Ectodermal cell (in vitro differentiated cells): ENCODE measurements around the gene GHRH.

Source experiments
- H3K27ac ChIP-seq: 2 replicates; pipeline ENCODE4 v1.7.0; 2013; ENCODE audit warnings: mild to moderate bottlenecking, low read depth, low read length; ENCODE audit not compliant: insufficient read depth, poor library complexity, severe bottlenecking
- H3K27me3 ChIP-seq: 2 replicates; pipeline ENCODE4 v1.7.0; 2013; ENCODE audit warnings: mild to moderate bottlenecking, low read length; ENCODE audit not compliant: insufficient read depth, control insufficient read depth, poor library complexity, severe bottlenecking
- H3K36me3 ChIP-seq: one replicate; pipeline ENCODE4 v1.7.0; 2013; ENCODE audit warnings: low read length; ENCODE audit not compliant: control insufficient read depth, insufficient read depth
- H3K4me1 ChIP-seq: one replicate; pipeline ENCODE4 v1.7.0; 2013; ENCODE audit warnings: low read length; ENCODE audit not compliant: control insufficient read depth, insufficient read depth
- H3K4me3 ChIP-seq: 2 replicates; pipeline ENCODE4 v1.7.0; 2013; ENCODE audit warnings: low read depth, low read length, control low read depth; ENCODE audit not compliant: insufficient read depth
- H3K9me3 ChIP-seq: 2 replicates; pipeline ENCODE4 v1.7.0; 2013; ENCODE audit warnings: mild to moderate bottlenecking, low read length, moderate library complexity; ENCODE audit not compliant: control insufficient read depth
- WGBS, 2 experiments: methylation state at CpG; one replicate each; pipeline ENCODE4 v1.1.7; 2013; ENCODE audit warnings: missing lambda C conversion rate in 2 of 2; 5-methylcytosine and 5-hydroxymethylcytosine counted together

Gene GHRH

GRCh38 chr20:37301120-37301519 lies 39.5 kb upstream of the GHRH start:
- WGBS, 2 experiments: 94 to 95% methylated on average over 9 of the region's 9 CpGs
- Histone ChIP-seq H3K27ac (no peak overlapping the region), H3K36me3 (peaks cover 13% of the 10 kb centered on the region), H3K9me3 (no peaks in the 10 kb centered on the region), H3K27me3 (no peaks in the 10 kb centered on the region), H3K4me1 (no peaks in the 10 kb centered on the region), H3K4me3 (no peak overlapping the region)

- Histone ChIP-seq H3K4me1 (no peaks in the 10 kb centered on the region), H3K36me3 (peaks cover 13% of the 10 kb centered on the region), H3K27me3 (no peaks in the 10 kb centered on the region), H3K4me3 (no peak overlapping the region), H3K9me3 (no peaks in the 10 kb centered on the region), H3K27ac (peak overlapping the region; percentile 51)
- 89 to 95% methylated on average over 6 of the region's 6 CpGs for WGBS, 2 experiments
These were observed 38.3 kb upstream of the GHRH start for GRCh38 chr20:37299718-37300528.

GRCh38 chr20:37298190-37298939 lies 36.8 kb upstream of the GHRH start:
- 94 to 95% methylated on average over 5 to 6 of the region's 6 CpGs for WGBS, 2 experiments
- Histone ChIP-seq H3K36me3 (peaks cover 13% of the 10 kb centered on the region), H3K27ac (no peak overlapping the region), H3K4me1 (no peaks in the 10 kb centered on the region), H3K4me3 (no peak overlapping the region), H3K27me3 (no peaks in the 10 kb centered on the region), H3K9me3 (no peaks in the 10 kb centered on the region)

GRCh38 chr20:37297066-37297736 lies 35.6 kb upstream of the GHRH start:
- Histone ChIP-seq H3K27ac (no peak overlapping the region), H3K4me1 (no peaks in the 10 kb centered on the region), H3K36me3 (peaks cover 19% of the 10 kb centered on the region)

GRCh38 chr20:37296371-37296770 lies 34.8 kb upstream of the GHRH start:
- H3K4me1 ChIP-seq: no peaks in the 10 kb centered on the region
- H3K36me3 ChIP-seq: peaks cover 14% of the 10 kb centered on the region
- H3K27me3 ChIP-seq: no peaks in the 10 kb centered on the region
- no peaks in the 10 kb centered on the region for H3K9me3 ChIP-seq
- H3K27ac ChIP-seq: no peak overlapping the region
- 93 to 96% methylated on average over 2 of the region's 2 CpGs for WGBS, 2 experiments
- H3K4me3 ChIP-seq: no peak overlapping the region

More at GRCh38 chr20:37297066-37297736, 35.6 kb upstream of the GHRH start:
- WGBS, 2 experiments: 95 to 98% methylated on average over 13 of the region's 13 CpGs
- Histone ChIP-seq H3K9me3 (no peaks in the 10 kb centered on the region), H3K27me3 (no peaks in the 10 kb centered on the region), H3K4me3 (no peak overlapping the region)

- H3K27ac ChIP-seq: no peak overlapping the region
- H3K36me3 ChIP-seq: peaks cover 11% of the 10 kb centered on the region
- WGBS, 2 experiments: 61 to 65% methylated on average over 7 of the region's 7 CpGs
- H3K4me1 ChIP-seq: no peaks in the 10 kb centered on the region
- H3K27me3 ChIP-seq: no peaks in the 10 kb centered on the region
- H3K9me3 ChIP-seq: no peaks in the 10 kb centered on the region
- H3K4me3 ChIP-seq: no peak overlapping the region
These were observed 34.0 kb upstream of the GHRH start for GRCh38 chr20:37295595-37295994.

- Histone ChIP-seq H3K27me3 (no peaks in the 10 kb centered on the region), H3K4me1 (no peaks in the 10 kb centered on the region), H3K9me3 (no peaks in the 10 kb centered on the region), H3K4me3 (no peak overlapping the region), H3K27ac (no peak overlapping the region), H3K36me3 (peaks cover 11% of the 10 kb centered on the region)
- 61 to 81% methylated on average over 3 of the region's 3 CpGs for WGBS, 2 experiments
These were observed 33.4 kb upstream of the GHRH start for GRCh38 chr20:37295001-37295400.

- Histone ChIP-seq H3K4me3 (no peak overlapping the region), H3K4me1 (no peaks in the 10 kb centered on the region), H3K27ac (no peak overlapping the region), H3K27me3 (no peaks in the 10 kb centered on the region), H3K9me3 (no peaks in the 10 kb centered on the region), H3K36me3 (peaks cover 11% of the 10 kb centered on the region)
- WGBS, 2 experiments: 94 to 98% methylated on average over 5 to 6 of the region's 6 CpGs
These were observed 32.8 kb upstream of the GHRH start for GRCh38 chr20:37294262-37294981.

- H3K9me3 ChIP-seq: no peaks in the 10 kb centered on the region
- no peaks in the 10 kb centered on the region for H3K4me1 ChIP-seq
- WGBS, 2 experiments: 95 to 96% methylated on average over 10 to 11 of the region's 11 CpGs
- no peak overlapping the region for H3K4me3 ChIP-seq
- no peaks in the 10 kb centered on the region for H3K27me3 ChIP-seq
- no peak overlapping the region for H3K27ac ChIP-seq
- peaks cover 11% of the 10 kb centered on the region for H3K36me3 ChIP-seq
These were observed 31.8 kb upstream of the GHRH start for GRCh38 chr20:37293301-37293943.
